BE2C (cell line): Measurements from ENCODE around the gene SNX32.

ENCODE experiments used
- DNase-seq: peaks from one replicate; pipeline ENCODE4 v3.0.0-alpha.2; 2020
- H3K27me3 ChIP-seq: fragments of 250-450 bp; sonication (Bioruptor Pico); 2 replicates; pipeline ENCODE4 v1.5.1; 2020; ENCODE audit warnings: mild to moderate bottlenecking
- H3K36me3 ChIP-seq: fragments of 250-450 bp; sonication (Bioruptor Pico); 2 replicates; pipeline ENCODE4 v1.5.1; 2020; ENCODE audit warnings: mild to moderate bottlenecking
- H3K4me1 ChIP-seq: fragments of 250-450 bp; sonication (Bioruptor Pico); 2 replicates; pipeline ENCODE4 v1.5.1; 2020
- H3K4me3 ChIP-seq: 2 replicates; pipeline ENCODE4 v1.5.1; 2011; ENCODE audit warnings: low read depth, low read length
- H3K9me3 ChIP-seq: fragments of 250-450 bp; sonication (Bioruptor Pico); 2 replicates; pipeline ENCODE4 v1.5.1; 2020
- TF ChIP-seq, protein P1 (sequence below): IDR thresholded peaks from 2 replicates; pipeline ENCODE4 v1.5.1; 2012; ENCODE audit warnings: mild to moderate bottlenecking, low read depth, low read length

The SNX32 gene

GRCh38 chr11:65814986-65815565 is 18.7 kb upstream of the SNX32 start:
- peaks cover 29% of the 10 kb centered on the region for H3K27me3 ChIP-seq
- TF ChIP-seq, protein P1, sequence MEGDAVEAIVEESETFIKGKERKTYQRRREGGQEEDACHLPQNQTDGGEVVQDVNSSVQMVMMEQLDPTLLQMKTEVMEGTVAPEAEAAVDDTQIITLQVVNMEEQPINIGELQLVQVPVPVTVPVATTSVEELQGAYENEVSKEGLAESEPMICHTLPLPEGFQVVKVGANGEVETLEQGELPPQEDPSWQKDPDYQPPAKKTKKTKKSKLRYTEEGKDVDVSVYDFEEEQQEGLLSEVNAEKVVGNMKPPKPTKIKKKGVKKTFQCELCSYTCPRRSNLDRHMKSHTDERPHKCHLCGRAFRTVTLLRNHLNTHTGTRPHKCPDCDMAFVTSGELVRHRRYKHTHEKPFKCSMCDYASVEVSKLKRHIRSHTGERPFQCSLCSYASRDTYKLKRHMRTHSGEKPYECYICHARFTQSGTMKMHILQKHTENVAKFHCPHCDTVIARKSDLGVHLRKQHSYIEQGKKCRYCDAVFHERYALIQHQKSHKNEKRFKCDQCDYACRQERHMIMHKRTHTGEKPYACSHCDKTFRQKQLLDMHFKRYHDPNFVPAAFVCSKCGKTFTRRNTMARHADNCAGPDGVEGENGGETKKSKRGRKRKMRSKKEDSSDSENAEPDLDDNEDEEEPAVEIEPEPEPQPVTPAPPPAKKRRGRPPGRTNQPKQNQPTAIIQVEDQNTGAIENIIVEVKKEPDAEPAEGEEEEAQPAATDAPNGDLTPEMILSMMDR = no peak
- H3K36me3 ChIP-seq = no peaks in the 10 kb centered on the region
- H3K9me3 ChIP-seq = no peaks in the 10 kb centered on the region
- no peaks in the 10 kb centered on the region for H3K4me1 ChIP-seq
- no peak overlapping the region for H3K4me3 ChIP-seq
- DNase-seq = no peak

DNA sequence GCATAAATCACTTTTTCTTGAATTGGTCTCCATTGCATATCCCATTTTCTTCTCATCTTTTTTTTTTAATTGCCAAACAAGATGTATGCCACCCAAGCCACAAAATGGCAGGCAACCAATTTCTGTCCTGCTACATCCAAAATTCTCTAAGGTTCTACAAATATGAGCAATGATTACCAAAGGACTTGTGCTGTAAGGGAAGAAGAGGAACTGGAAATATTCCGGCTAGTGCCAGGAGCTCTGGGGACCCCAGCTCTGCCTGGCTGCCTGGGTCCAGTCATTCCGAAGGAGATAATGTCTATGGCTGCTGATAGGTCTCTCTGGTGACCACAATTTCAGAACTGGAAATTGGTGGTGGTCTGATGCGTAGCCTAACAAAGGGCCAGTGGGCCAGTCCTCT is 17.1 kb upstream of the SNX32 start:
- Histone ChIP-seq H3K4me1 (no peaks in the 10 kb centered on the region), H3K9me3 (no peaks in the 10 kb centered on the region), H3K36me3 (no peaks in the 10 kb centered on the region), H3K4me3 (no peak overlapping the region), H3K27me3 (peaks cover 16% of the 10 kb centered on the region)
- TF ChIP-seq, protein P1 = no peak
- no peak for DNase-seq

DNA sequence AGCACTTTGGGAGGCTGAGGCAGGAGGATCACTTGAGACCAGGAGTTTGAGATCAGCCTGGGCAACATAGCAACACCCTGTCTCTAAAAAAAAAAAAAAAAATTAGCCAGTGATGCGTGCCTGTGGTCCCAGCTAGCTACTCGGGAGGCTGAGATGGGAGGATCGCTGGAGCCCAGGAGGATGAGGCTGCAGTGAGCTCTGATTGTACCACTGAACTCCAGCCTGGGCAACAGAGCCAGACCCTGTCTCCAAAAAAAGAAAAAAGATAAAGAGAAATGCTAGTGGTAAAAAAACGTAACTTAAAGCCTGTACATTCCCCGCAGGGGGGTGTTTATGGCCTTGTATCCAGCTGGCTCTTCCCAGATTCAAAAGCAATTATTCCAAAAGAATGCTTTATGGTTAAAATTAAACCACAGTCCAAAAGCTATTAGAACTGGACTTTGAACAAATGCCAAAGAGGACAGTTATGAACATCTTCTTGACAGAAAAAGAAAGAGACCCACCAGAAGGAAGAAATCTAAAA is 16.4 kb upstream of the SNX32 start:
- Histone ChIP-seq H3K9me3 (no peaks in the 10 kb centered on the region), H3K27me3 (peaks cover 9% of the 10 kb centered on the region), H3K4me3 (peak overlapping the region; percentile 67), H3K4me1 (no peaks in the 10 kb centered on the region), H3K36me3 (no peaks in the 10 kb centered on the region)
- no peak for DNase-seq
- TF ChIP-seq, protein P1 = no peak

DNA sequence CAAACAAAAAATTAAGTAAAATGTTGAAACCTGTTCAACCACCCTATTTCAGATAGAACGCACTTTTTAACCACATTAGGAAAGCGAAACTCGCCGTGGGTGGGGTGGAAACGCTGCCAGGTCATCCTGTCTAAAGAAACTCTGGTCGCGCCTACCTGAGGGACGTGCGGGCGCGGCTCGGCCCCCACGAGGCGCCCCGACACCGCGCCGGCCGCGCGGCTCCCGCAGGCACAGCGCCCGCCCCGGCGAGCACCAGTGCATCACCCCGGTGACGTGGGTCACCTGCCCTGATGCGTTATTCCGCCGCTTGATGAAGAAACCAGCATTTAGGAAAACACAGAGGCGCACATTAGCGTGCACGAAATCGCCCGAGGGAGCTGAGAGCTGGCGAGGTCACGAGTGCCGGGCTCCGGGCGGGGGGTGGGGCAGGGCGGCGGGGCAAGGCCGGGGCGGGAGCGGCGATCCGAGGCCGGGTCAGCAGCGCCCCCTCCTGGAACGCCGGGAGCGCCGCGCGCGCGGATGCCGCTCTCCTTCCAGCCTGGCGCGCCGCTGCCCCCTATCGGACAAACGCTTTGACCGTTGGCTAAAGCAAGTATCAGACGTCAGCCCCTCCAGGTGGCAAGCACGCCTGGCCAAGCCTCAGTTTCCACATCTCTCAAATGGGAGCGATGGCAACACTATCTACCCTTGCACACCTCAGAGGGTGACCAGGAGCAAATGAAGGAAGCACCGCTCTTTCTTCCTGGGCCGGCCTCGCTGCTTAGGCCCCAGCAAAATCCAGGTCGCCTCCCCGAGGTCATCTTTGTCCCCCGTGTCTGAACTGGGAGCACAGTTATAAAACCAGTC is 15.7 kb upstream of the SNX32 start:
- DNase-seq = peak; percentile 98
- Histone ChIP-seq H3K9me3 (no peaks in the 10 kb centered on the region), H3K36me3 (no peaks in the 10 kb centered on the region), H3K4me3 (peak overlapping the region; percentile 67), H3K4me1 (no peaks in the 10 kb centered on the region), H3K27me3 (peaks cover 8% of the 10 kb centered on the region)
- TF ChIP-seq, protein P1 = peak; percentile 96

- no peak for DNase-seq
- Histone ChIP-seq H3K4me3 (no peak overlapping the region), H3K4me1 (no peaks in the 10 kb centered on the region), H3K9me3 (no peaks in the 10 kb centered on the region), H3K27me3 (no peaks in the 10 kb centered on the region; the same call in none of the 2 replicates), H3K36me3 (no peaks in the 10 kb centered on the region)
- TF ChIP-seq, protein P1 = no peak
These were observed 12.7 kb upstream of the SNX32 start for GRCh38 chr11:65821107-65821506.
